Loucy (cell line): ENCODE results near the gene RBFA.

ENCODE experiments used
- CTCF ChIP-seq: fragments of 200-600 bp; sonication (generic); conservative IDR thresholded peaks from 2 replicates; pipeline ENCODE4 v1.5.1; 2014; ENCODE audit warnings: mild to moderate bottlenecking, antibody characterized with exemption, low read length
- EZH2phosphoT487 ChIP-seq: fragments of 200-600 bp; IDR thresholded peaks from 2 replicates; pipeline ENCODE4 v1.6.1; 2018; ENCODE audit warnings: antibody characterized with exemption, mild to moderate bottlenecking, moderate library complexity, borderline replicate concordance

GRCh38 chr18:80067897-80068296 lies 33.7 kb downstream of the RBFA start:
- TF ChIP-seq CTCF (no peak), EZH2phosphoT487 (no peak)
